Panc1 (cell line): Measurements from ENCODE around the gene LPP.
"Not testable (repeated sequence)": the region's sequence is repeated elsewhere in the genome, so short reads cannot be mapped to it uniquely, and the experiment has no call there.

Experiments
- POLR2AphosphoS5 ChIP-seq: IDR thresholded peaks from 2 replicates; pipeline ENCODE4 v1.6.1; 2012; ENCODE audit warnings: mild to moderate bottlenecking, low read depth, low read length, moderate library complexity
- REST ChIP-seq, 2 experiments: IDR thresholded peaks; 2 replicates each; pipeline ENCODE4 v1.6.1; 2011 to 2012; ENCODE audit warnings: low read depth in 2 of 2, control low read depth in 1 of 2, low read length in 1 of 2, mild to moderate bottlenecking in 1 of 2, moderate library complexity in 1 of 2; ENCODE audit not compliant: insufficient read depth in 1 of 2
- SIN3A ChIP-seq: IDR thresholded peaks from 2 replicates; pipeline ENCODE4 v1.6.1; 2012; ENCODE audit warnings: low read depth, mild to moderate bottlenecking, low read length, moderate library complexity, borderline replicate concordance; ENCODE audit not compliant: insufficient read depth
- TCF7L2 ChIP-seq: IDR thresholded peaks from 2 replicates; pipeline ENCODE4 v1.6.1; 2011; ENCODE audit warnings: mild to moderate bottlenecking, low read depth, low read length, inconsistent platforms
- TF ChIP-seq, protein P1 (sequence below): fragments of 450-650 bp; IDR thresholded peaks from 2 replicates; pipeline ENCODE4 v1.5.1; 2017; ENCODE audit warnings: mild to moderate bottlenecking

- TF ChIP-seq, protein P1, sequence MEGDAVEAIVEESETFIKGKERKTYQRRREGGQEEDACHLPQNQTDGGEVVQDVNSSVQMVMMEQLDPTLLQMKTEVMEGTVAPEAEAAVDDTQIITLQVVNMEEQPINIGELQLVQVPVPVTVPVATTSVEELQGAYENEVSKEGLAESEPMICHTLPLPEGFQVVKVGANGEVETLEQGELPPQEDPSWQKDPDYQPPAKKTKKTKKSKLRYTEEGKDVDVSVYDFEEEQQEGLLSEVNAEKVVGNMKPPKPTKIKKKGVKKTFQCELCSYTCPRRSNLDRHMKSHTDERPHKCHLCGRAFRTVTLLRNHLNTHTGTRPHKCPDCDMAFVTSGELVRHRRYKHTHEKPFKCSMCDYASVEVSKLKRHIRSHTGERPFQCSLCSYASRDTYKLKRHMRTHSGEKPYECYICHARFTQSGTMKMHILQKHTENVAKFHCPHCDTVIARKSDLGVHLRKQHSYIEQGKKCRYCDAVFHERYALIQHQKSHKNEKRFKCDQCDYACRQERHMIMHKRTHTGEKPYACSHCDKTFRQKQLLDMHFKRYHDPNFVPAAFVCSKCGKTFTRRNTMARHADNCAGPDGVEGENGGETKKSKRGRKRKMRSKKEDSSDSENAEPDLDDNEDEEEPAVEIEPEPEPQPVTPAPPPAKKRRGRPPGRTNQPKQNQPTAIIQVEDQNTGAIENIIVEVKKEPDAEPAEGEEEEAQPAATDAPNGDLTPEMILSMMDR, result not testable (repeated sequence)
- TF ChIP-seq REST (IDR thresholded peaks at IDR 0.05; ENCODE audit: insufficient read depth in 1 of 2, low read depth in 2 of 2, low read length in 1 of 2); POLR2AphosphoS5; TCF7L2; SIN3A: not testable (repeated sequence)
Observed at GRCh38 chr3:188636292-188636691, 482.3 kb downstream of the LPP start.
